ENCODE measurements around the gene YARS1.

GRCh38 chr1:32775640-32776337 is 41.4 kb downstream of the YARS1 start:
- TF ChIP-seq CTCF (IDR thresholded peaks at IDR 0.05; ENCODE audit: low read depth, low read length): no peak
- no peak for TF ChIP-seq EZH2phosphoT487 (IDR thresholded peaks at IDR 0.05; ENCODE audit: low read depth)

Measured in OCI-LY3 (cell line).